ENCODE results near the gene OR11G2.

DNA sequence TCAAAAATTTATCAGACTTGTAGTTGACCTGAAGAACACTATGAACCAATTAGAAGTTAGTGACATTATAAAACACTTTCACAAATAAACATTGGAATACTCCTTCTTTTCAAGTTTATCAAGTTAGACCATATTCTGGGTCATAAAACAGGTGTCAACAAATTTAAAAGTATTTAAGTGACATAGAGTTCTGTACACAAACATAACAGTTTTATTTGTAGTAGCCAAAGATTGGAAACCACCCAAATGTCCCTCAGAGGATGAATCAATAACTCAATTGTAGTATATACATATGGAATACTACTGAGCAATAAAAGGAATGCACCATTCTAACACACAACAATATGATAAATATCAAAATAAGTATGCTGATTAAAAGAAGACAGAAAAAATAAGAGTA lies 23.6 kb upstream of the OR11G2 start:
- no peak for TF ChIP-seq CTCF (IDR thresholded peaks at IDR 0.05)
- no peak for TF ChIP-seq POLR2A (IDR thresholded peaks at IDR 0.05)

All from stomach (tissue), 4 donors.